HepG2 (cell line): Measurements from ENCODE around the gene CAPN11. TPM values are rescaled to one million over a fixed set of nuclear protein-coding genes. Genes with fewer than 3 reads are reported as not detected.

Source experiments
- BHLHE40 ChIP-seq: IDR thresholded peaks from 2 replicates; pipeline ENCODE4 v1.6.1; 2011; ENCODE audit warnings: low read length, improper control_type of control experiment
- ELF1 ChIP-seq: sonication (generic); formaldehyde crosslinking; IDR thresholded peaks from 2 replicates; pipeline ENCODE4 v1.4.0; 2020; ENCODE audit warnings: missing genetic modification reagents
- GTF2F1 ChIP-seq: fragments of 150-350 bp; IDR thresholded peaks from 2 replicates; pipeline ENCODE4 v1.6.1; 2014; ENCODE audit warnings: low read length
- SALL1 ChIP-seq: sonication (generic); formaldehyde crosslinking; IDR thresholded peaks from 2 replicates; pipeline ENCODE4 v1.8.0; 2022; ENCODE audit warnings: mild to moderate bottlenecking, missing genetic modification reagents
- ZIK1 ChIP-seq: sonication (generic); formaldehyde crosslinking; IDR thresholded peaks from 2 replicates; pipeline ENCODE4 v1.5.0; 2020; ENCODE audit warnings: mild to moderate bottlenecking, low read depth, missing genetic modification reagents, borderline replicate concordance
- polyA plus RNA-seq, 8 experiments: library from polyadenylated mRNA; depleted of rRNA in 3 of 8; stranded (reverse) in 7 of 8; unstranded in 1 of 8; fragments of >200 nt; fragmentation: Illumina TruSeq in 4 of 8; extraction: Trizol in 4 of 8; gene quantifications; 2 replicates each; pipeline versions ENCODE4 v1.2.1 to v1.2.3, GENCODE V29; 2011 to 2016; ENCODE audit warnings: low read depth in 4 of 8, missing spikeins in 1 of 8, mixed read lengths in 1 of 8; ENCODE audit not compliant: insufficient read depth in 1 of 8
- total RNA-seq, 5 experiments: library from RNA; depleted of rRNA; stranded (reverse); fragments of >200 nt; fragmentation: Illumina TruSeq; extraction: Trizol; gene quantifications; 2 replicates each; pipeline ENCODE4 v1.2.3, GENCODE V29; 2016; ENCODE audit warnings: low read depth in 1 of 5
- TF ChIP-seq, protein P1 (sequence below): sonication (generic); formaldehyde crosslinking; IDR thresholded peaks from 2 replicates; pipeline ENCODE4 v1.5.0; 2020; ENCODE audit warnings: mild to moderate bottlenecking, missing genetic modification reagents, borderline replicate concordance
- TF ChIP-seq, protein P2 (sequence below): sonication (generic); formaldehyde crosslinking; IDR thresholded peaks from 2 replicates; pipeline ENCODE4 v1.5.1; 2020; ENCODE audit warnings: missing genetic modification reagents, mild to moderate bottlenecking, borderline replicate concordance
- TF ChIP-seq, protein P3 (sequence below): IDR thresholded peaks from 2 replicates; pipeline ENCODE4 v1.6.1; 2016
- TF ChIP-seq, protein P4 (sequence below): sonication (generic); formaldehyde crosslinking; IDR thresholded peaks from 2 replicates; pipeline ENCODE4 v1.9.0; 2021; ENCODE audit warnings: missing genetic modification reagents, borderline replicate concordance
- TF ChIP-seq, protein P5 (sequence below): sonication (generic); formaldehyde crosslinking; IDR thresholded peaks from 2 replicates; pipeline ENCODE4 v1.4.0; 2020; ENCODE audit warnings: mild to moderate bottlenecking, missing genetic modification reagents
- TF ChIP-seq, protein P6 (sequence below): sonication (generic); formaldehyde crosslinking; IDR thresholded peaks from 2 replicates; pipeline ENCODE4 v1.5.0; 2020; ENCODE audit warnings: missing genetic modification reagents

CAPN11 gene
- total and polyA plus RNA-seq, 2 of the 13 experiments (the other 11 are each of a cell fraction or from before 2014, with no cell fraction given): 0.07 to 0.11 TPM

DNA sequence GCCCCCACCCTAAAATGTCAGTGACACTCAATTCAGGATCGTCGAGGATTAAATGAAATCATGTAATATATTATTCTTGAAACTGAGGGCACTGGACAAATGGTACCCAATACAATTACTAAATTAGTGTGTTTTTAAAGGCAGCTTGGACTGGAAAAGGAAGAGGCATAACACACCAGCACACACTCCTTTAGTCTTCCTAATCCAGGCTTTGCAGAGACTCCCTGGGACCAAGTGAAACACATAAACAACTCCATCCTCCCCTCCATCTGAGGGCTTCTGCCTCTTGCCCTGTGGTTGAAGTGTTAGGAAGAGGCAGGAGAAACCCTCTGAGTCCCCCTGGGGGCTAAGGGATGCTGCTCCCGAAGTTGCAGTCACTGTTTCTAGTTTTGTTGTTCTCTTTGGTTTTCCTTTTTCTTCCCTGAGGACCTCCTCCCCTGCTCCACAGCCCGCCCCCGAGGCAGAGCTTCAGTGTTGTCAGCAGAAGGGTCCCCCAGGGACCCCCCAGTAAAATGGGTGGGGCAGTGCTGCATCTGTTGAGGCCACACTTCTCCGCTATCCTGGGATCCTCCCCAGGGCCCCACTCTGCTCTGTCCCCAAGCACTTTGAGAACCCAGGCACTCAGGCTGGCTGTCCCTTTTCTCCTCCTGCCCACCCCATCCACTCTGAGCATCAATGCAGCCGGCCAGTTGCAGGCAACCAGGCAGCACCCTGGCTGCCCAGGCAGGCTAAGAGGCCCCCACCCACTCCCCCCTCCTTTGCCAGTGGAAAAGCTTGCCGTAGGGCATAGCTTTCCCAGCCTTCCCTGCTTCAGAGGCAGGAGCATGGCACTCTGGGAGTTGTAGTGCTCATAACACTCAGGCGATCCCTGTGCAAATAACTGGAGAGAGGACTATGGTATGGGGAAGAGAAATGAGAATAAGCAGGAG is 25.4 kb upstream of the CAPN11 start (continued):
- TF ChIP-seq, protein P1, sequence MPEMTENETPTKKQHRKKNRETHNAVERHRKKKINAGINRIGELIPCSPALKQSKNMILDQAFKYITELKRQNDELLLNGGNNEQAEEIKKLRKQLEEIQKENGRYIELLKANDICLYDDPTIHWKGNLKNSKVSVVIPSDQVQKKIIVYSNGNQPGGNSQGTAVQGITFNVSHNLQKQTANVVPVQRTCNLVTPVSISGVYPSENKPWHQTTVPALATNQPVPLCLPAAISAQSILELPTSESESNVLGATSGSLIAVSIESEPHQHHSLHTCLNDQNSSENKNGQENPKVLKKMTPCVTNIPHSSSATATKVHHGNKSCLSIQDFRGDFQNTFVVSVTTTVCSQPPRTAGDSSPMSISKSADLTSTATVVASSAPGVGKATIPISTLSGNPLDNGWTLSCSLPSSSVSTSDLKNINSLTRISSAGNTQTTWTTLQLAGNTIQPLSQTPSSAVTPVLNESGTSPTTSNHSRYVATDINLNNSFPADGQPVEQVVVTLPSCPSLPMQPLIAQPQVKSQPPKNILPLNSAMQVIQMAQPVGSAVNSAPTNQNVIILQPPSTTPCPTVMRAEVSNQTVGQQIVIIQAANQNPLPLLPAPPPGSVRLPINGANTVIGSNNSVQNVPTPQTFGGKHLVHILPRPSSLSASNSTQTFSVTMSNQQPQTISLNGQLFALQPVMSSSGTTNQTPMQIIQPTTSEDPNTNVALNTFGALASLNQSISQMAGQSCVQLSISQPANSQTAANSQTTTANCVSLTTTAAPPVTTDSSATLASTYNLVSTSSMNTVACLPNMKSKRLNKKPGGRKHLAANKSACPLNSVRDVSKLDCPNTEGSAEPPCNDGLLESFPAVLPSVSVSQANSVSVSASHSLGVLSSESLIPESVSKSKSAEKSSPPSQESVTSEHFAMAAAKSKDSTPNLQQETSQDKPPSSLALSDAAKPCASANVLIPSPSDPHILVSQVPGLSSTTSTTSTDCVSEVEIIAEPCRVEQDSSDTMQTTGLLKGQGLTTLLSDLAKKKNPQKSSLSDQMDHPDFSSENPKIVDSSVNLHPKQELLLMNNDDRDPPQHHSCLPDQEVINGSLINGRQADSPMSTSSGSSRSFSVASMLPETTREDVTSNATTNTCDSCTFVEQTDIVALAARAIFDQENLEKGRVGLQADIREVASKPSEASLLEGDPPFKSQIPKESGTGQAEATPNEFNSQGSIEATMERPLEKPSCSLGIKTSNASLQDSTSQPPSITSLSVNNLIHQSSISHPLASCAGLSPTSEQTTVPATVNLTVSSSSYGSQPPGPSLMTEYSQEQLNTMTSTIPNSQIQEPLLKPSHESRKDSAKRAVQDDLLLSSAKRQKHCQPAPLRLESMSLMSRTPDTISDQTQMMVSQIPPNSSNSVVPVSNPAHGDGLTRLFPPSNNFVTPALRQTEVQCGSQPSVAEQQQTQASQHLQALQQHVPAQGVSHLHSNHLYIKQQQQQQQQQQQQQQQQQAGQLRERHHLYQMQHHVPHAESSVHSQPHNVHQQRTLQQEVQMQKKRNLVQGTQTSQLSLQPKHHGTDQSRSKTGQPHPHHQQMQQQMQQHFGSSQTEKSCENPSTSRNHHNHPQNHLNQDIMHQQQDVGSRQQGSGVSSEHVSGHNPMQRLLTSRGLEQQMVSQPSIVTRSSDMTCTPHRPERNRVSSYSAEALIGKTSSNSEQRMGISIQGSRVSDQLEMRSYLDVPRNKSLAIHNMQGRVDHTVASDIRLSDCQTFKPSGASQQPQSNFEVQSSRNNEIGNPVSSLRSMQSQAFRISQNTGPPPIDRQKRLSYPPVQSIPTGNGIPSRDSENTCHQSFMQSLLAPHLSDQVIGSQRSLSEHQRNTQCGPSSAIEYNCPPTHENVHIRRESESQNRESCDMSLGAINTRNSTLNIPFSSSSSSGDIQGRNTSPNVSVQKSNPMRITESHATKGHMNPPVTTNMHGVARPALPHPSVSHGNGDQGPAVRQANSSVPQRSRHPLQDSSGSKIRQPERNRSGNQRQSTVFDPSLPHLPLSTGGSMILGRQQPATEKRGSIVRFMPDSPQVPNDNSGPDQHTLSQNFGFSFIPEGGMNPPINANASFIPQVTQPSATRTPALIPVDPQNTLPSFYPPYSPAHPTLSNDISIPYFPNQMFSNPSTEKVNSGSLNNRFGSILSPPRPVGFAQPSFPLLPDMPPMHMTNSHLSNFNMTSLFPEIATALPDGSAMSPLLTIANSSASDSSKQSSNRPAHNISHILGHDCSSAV (CRISPR knock-in tag): no peak
- TF ChIP-seq BHLHE40 (no peak), ZIK1 (CRISPR knock-in tag) (no peak), GTF2F1 (no peak), SALL1 (CRISPR knock-in tag) (peak; percentile 37; the same call in 1 of the 2 replicates), ELF1 (CRISPR knock-in tag) (peak; percentile 40; the same call in 1 of the 2 replicates)
- TF ChIP-seq, protein P2, sequence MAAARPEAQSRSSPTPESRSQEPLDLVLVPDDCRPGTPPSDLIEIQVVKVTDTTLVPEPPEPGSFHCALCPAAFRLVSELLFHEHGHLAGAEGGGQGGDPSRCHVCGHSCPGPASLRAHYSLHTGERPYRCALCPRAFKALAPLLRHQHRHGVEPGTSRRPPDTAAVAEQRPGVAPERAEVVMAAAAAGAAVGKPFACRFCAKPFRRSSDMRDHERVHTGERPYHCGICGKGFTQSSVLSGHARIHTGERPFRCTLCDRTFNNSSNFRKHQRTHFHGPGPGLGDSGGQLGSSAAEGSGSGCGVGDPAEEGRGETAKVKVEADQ (CRISPR knock-in tag): 0 out of 2 replicates have a peak, but pooled peaks have one; percentile 36
- TF ChIP-seq, protein P3, sequence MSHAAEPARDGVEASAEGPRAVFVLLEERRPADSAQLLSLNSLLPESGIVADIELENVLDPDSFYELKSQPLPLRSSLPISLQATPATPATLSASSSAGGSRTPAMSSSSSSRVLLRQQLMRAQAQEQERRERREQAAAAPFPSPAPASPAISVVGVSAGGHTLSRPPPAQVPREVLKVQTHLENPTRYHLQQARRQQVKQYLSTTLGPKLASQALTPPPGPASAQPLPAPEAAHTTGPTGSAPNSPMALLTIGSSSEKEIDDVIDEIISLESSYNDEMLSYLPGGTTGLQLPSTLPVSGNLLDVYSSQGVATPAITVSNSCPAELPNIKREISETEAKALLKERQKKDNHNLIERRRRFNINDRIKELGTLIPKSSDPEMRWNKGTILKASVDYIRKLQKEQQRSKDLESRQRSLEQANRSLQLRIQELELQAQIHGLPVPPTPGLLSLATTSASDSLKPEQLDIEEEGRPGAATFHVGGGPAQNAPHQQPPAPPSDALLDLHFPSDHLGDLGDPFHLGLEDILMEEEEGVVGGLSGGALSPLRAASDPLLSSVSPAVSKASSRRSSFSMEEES (CRISPR knock-in tag): no peak
- TF ChIP-seq, protein P4, sequence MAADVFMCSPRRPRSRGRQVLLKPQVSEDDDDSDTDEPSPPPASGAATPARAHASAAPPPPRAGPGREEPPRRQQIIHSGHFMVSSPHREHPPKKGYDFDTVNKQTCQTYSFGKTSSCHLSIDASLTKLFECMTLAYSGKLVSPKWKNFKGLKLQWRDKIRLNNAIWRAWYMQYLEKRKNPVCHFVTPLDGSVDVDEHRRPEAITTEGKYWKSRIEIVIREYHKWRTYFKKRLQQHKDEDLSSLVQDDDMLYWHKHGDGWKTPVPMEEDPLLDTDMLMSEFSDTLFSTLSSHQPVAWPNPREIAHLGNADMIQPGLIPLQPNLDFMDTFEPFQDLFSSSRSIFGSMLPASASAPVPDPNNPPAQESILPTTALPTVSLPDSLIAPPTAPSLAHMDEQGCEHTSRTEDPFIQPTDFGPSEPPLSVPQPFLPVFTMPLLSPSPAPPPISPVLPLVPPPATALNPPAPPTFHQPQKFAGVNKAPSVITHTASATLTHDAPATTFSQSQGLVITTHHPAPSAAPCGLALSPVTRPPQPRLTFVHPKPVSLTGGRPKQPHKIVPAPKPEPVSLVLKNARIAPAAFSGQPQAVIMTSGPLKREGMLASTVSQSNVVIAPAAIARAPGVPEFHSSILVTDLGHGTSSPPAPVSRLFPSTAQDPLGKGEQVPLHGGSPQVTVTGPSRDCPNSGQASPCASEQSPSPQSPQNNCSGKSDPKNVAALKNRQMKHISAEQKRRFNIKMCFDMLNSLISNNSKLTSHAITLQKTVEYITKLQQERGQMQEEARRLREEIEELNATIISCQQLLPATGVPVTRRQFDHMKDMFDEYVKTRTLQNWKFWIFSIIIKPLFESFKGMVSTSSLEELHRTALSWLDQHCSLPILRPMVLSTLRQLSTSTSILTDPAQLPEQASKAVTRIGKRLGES (CRISPR knock-in tag): no peak
- TF ChIP-seq, protein P5, sequence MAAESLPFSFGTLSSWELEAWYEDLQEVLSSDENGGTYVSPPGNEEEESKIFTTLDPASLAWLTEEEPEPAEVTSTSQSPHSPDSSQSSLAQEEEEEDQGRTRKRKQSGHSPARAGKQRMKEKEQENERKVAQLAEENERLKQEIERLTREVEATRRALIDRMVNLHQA (CRISPR knock-in tag): no peak
- TF ChIP-seq, protein P6, sequence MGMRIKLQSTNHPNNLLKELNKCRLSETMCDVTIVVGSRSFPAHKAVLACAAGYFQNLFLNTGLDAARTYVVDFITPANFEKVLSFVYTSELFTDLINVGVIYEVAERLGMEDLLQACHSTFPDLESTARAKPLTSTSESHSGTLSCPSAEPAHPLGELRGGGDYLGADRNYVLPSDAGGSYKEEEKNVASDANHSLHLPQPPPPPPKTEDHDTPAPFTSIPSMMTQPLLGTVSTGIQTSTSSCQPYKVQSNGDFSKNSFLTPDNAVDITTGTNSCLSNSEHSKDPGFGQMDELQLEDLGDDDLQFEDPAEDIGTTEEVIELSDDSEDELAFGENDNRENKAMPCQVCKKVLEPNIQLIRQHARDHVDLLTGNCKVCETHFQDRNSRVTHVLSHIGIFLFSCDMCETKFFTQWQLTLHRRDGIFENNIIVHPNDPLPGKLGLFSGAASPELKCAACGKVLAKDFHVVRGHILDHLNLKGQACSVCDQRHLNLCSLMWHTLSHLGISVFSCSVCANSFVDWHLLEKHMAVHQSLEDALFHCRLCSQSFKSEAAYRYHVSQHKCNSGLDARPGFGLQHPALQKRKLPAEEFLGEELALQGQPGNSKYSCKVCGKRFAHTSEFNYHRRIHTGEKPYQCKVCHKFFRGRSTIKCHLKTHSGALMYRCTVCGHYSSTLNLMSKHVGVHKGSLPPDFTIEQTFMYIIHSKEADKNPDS: no peak
